ENCODE results near the gene BCAR3. TPM values are rescaled to one million over a fixed set of nuclear protein-coding genes. Genes with fewer than 3 reads are reported as not detected.
"Not testable (repeated sequence)": the region's sequence is repeated elsewhere in the genome, so short reads cannot be mapped to it uniquely, and the experiment has no call there.

Gene BCAR3
- total and polyA plus RNA-seq, 2 experiments from 2014 or later = 22.6 to 23.7 TPM

GRCh38 chr1:93592551-93592949 lies 89.1 kb downstream of the BCAR3 start:
- H2AFZ ChIP-seq = no peak overlapping the region
- H3K27me3 ChIP-seq = no peaks in the 10 kb centered on the region
- peak overlapping the region; percentile 65 for H3K4me2 ChIP-seq
- no peak for DNase-seq (ENCODE audit: low spot score)
- no peaks in the 10 kb centered on the region for H3K36me3 ChIP-seq (replicated peaks; ENCODE audit: insufficient read depth, low read depth)
- H3K4me3 ChIP-seq = no peak overlapping the region
- peaks cover 49% of the 10 kb centered on the region for H3K79me2 ChIP-seq
- peak overlapping the region; percentile 92 for H3K27ac ChIP-seq
- no peaks in the 10 kb centered on the region for H4K20me1 ChIP-seq (ENCODE audit: insufficient read depth, poor library complexity, severe bottlenecking)
- WGBS (ENCODE audit: low lambda C conversion rate, missing lambda C conversion rate) = 63% methylated on average over 6 of the region's 6 CpGs
- no peaks in the 10 kb centered on the region for H3K9me3 ChIP-seq (ENCODE audit: low read depth)
- no peak for TF ChIP-seq EZH2phosphoT487 (IDR thresholded peaks at IDR 0.05; ENCODE audit: low read depth, severe bottlenecking, unreplicated experiment)
- no peak for TF ChIP-seq EZH2 (IDR thresholded peaks at IDR 0.05; ENCODE audit: borderline replicate concordance)
- TF ChIP-seq CTCF (IDR thresholded peaks at IDR 0.05; ENCODE audit: poor library complexity) = no peak
- peaks cover 49% of the 10 kb centered on the region for H3K4me1 ChIP-seq (ENCODE audit: insufficient read depth)
- H3K9me2 ChIP-seq (replicated peaks; ENCODE audit: insufficient read depth) = no peaks in the 10 kb centered on the region

- DNase-seq (ENCODE audit: low spot score) = peak; percentile 90
- Histone ChIP-seq H3K79me2 (peaks cover 47% of the 10 kb centered on the region), H3K27ac (peak overlapping the region; percentile 92), H3K36me3 (replicated peaks; ENCODE audit: insufficient read depth, low read depth) (no peaks in the 10 kb centered on the region), H2AFZ (no peak overlapping the region), H3K4me3 (no peak overlapping the region), H3K9me2 (replicated peaks; ENCODE audit: insufficient read depth) (no peaks in the 10 kb centered on the region), H3K4me2 (peak overlapping the region; percentile 65), H3K9me3 (ENCODE audit: low read depth) (no peaks in the 10 kb centered on the region), H3K4me1 (ENCODE audit: insufficient read depth) (peaks cover 47% of the 10 kb centered on the region), H3K27me3 (no peaks in the 10 kb centered on the region), H4K20me1 (ENCODE audit: insufficient read depth, poor library complexity, severe bottlenecking) (no peaks in the 10 kb centered on the region)
- no peak for TF ChIP-seq CTCF (IDR thresholded peaks at IDR 0.05; ENCODE audit: poor library complexity)
- TF ChIP-seq EZH2 (IDR thresholded peaks at IDR 0.05; ENCODE audit: borderline replicate concordance) = no peak
- no peak for TF ChIP-seq EZH2phosphoT487 (IDR thresholded peaks at IDR 0.05; ENCODE audit: low read depth, severe bottlenecking, unreplicated experiment)
- 65% methylated on average over 17 of the region's 17 CpGs for WGBS (ENCODE audit: low lambda C conversion rate, missing lambda C conversion rate)
Observed at GRCh38 chr1:93591676-93592550, 89.7 kb downstream of the BCAR3 start.

GRCh38 chr1:93591291-93591675 lies 90.4 kb downstream of the BCAR3 start:
- peak overlapping the region; percentile 92 for H3K27ac ChIP-seq
- H3K9me2 ChIP-seq (replicated peaks; ENCODE audit: insufficient read depth); H3K4me3 ChIP-seq; H2AFZ ChIP-seq; H4K20me1 ChIP-seq (ENCODE audit: insufficient read depth, poor library complexity, severe bottlenecking); H3K27me3 ChIP-seq; H3K9me3 ChIP-seq (ENCODE audit: low read depth); H3K36me3 ChIP-seq (replicated peaks; ENCODE audit: insufficient read depth, low read depth): not testable (repeated sequence)
- WGBS (ENCODE audit: low lambda C conversion rate, missing lambda C conversion rate) = 78% methylated on average over 3 of the region's 3 CpGs
- DNase-seq (ENCODE audit: low spot score) = peak; percentile 57
- peaks cover 41% of the 10 kb centered on the region for H3K79me2 ChIP-seq
- H3K4me1 ChIP-seq (ENCODE audit: insufficient read depth) = peaks cover 49% of the 10 kb centered on the region
- peak overlapping the region; percentile 65 for H3K4me2 ChIP-seq

GRCh38 chr1:93588955-93589354 lies 92.7 kb downstream of the BCAR3 start:
- WGBS (ENCODE audit: low lambda C conversion rate, missing lambda C conversion rate) = 96% methylated on average over 20 of the region's 20 CpGs
- no peak overlapping the region for H3K4me2 ChIP-seq

More at GRCh38 chr1:93588955-93589354, 92.7 kb downstream of the BCAR3 start:
- TF ChIP-seq EZH2 (IDR thresholded peaks at IDR 0.05; ENCODE audit: borderline replicate concordance) (no peak), CTCF (IDR thresholded peaks at IDR 0.05; ENCODE audit: poor library complexity) (no peak), EZH2phosphoT487 (IDR thresholded peaks at IDR 0.05; ENCODE audit: low read depth, severe bottlenecking, unreplicated experiment) (no peak)
- Histone ChIP-seq H3K9me2 (replicated peaks; ENCODE audit: insufficient read depth) (no peaks in the 10 kb centered on the region), H4K20me1 (ENCODE audit: insufficient read depth, poor library complexity, severe bottlenecking) (no peaks in the 10 kb centered on the region), H3K36me3 (replicated peaks; ENCODE audit: insufficient read depth, low read depth) (no peaks in the 10 kb centered on the region), H3K9me3 (ENCODE audit: low read depth) (no peaks in the 10 kb centered on the region), H3K4me3 (no peak overlapping the region), H3K79me2 (peaks cover 21% of the 10 kb centered on the region), H2AFZ (no peak overlapping the region), H3K27ac (no peak overlapping the region), H3K4me1 (ENCODE audit: insufficient read depth) (peaks cover 53% of the 10 kb centered on the region), H3K27me3 (no peaks in the 10 kb centered on the region)
- DNase-seq (ENCODE audit: low spot score) = no peak
